HT1080 (cell line): ENCODE data around the gene GID8. TPM values are rescaled to one million over a fixed set of nuclear protein-coding genes. Genes with fewer than 3 reads are reported as not detected.

Experiments
- DNase-seq: peaks from one replicate; pipeline ENCODE4 v3.0.0-alpha.2; 2015; ENCODE audit warnings: low read depth
- total RNA-seq: library from RNA; depleted of rRNA; stranded (reverse); fragments of >200 nt; shearing (Covaris generic); gene quantifications from 2 replicates; pipeline ENCODE4 v1.2.3, GENCODE V29; 2014

GID8 gene
- total RNA-seq, 1 experiment from 2014 or later, result 29.2 TPM

DNA sequence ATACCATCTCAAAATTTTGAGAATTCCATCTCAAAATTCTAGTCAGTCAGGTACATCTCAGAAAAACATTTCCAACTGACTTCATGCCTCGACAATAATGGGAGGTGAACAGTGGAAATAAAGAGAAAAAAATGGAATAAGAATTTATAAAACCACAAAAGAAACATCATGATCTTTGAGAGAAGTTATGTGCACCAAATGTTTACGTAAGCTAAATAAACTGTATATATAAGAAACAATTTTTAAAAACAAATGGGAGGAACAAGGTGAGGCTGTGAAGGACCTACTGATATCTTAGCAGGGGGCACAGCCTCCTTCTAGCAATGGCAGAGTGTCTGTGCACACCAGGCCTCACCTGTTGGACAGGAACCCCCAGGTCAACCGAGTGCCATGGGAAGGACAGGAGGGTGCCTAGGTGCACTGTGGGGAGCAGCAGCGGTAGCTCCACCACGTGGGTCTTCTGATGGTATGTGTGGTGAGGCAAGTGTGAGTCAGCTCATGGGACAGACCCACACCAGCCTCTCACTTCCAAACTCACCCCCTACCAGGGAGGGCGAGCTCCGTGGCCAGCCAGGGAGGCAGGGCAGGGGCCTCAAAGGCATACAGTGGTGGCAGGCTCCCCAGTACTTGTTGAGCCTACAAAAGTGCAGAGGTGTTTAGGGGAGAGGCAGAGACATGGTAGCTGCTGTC is 34.9 kb upstream of the GID8 start:
- DNase-seq, result peak; percentile 70

DNA sequence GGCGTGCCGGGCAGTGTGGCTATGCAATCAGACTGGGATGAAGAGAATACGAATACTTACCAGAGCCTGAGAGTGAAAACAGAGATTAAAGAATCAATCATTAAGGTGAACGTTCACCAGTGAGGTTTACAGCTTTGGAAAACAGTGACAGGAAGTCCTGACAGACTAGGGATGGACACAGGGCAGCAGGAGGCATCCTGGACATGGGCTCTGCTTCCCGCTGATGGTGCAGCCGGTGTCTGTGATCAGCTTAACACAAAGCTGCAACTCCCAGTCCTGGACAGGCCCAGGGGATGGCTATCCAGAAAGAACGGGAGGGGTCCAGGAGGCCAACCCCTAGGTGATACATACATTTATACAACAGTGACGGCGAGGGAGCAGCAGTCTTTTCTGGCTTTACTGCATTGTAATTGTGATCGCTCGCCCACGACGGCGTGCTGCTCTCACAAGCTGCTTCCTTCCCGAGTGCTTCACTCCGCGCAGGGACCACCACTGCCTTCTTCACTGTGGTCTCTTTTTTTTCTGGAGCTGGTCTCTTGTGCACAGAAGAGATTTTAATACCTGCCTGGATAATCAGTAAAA is 32.3 kb upstream of the GID8 start:
- DNase-seq, result no peak

DNA sequence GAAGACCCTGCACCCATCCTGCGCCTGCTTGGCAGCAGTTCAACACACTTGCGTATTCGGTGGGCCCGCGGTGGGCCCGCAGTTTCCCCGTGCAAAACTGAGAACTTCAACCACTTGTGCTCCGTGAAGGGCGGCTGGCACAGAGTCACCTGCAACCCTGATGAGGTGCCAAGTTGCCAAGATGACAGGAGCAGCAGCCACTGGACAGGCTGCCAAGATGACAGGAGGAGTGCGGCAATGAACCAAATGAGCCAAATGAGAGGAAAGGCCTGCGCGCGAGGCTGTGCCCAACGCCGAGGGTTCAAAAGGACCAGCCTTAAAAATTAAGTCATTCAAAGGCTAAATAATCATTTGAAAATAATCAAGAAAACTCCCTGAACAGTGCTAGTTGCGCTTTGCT is 31.7 kb upstream of the GID8 start:
- DNase-seq, result no peak

DNA sequence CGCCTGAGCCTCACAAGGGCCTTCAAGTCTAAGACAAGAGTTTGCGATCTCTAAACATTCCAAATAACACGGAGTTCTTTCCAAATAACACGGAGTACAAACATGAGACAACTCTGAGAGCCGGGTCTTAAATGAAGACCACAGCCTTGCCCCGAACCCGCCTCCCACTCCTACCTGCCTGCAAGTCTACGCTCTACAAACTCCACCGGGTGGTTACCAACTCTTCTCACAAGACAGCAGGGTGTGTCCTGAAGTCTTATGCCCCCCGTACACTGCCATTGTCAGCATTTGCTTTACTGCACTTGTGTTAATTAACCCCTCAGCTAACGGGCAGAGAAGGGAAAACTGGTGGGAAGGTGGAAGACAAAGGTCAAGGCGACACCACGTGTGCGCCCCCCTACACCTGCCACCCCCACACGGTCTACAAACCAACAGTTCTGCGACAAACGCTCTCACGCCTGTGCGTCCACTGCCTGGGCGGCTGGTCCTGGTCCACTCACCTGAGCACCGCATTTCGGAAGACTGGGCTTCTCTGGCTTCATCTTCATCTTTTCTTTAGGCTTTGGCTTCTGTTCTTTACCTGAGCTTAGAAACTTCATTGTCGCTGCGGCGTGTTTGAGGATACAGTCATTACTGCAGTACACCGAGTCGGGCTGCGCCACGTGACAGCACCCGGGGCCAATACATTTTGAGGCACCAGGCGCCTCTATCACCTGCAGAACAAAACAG is 31.1 kb upstream of the GID8 start:
- no peak for DNase-seq

DNA sequence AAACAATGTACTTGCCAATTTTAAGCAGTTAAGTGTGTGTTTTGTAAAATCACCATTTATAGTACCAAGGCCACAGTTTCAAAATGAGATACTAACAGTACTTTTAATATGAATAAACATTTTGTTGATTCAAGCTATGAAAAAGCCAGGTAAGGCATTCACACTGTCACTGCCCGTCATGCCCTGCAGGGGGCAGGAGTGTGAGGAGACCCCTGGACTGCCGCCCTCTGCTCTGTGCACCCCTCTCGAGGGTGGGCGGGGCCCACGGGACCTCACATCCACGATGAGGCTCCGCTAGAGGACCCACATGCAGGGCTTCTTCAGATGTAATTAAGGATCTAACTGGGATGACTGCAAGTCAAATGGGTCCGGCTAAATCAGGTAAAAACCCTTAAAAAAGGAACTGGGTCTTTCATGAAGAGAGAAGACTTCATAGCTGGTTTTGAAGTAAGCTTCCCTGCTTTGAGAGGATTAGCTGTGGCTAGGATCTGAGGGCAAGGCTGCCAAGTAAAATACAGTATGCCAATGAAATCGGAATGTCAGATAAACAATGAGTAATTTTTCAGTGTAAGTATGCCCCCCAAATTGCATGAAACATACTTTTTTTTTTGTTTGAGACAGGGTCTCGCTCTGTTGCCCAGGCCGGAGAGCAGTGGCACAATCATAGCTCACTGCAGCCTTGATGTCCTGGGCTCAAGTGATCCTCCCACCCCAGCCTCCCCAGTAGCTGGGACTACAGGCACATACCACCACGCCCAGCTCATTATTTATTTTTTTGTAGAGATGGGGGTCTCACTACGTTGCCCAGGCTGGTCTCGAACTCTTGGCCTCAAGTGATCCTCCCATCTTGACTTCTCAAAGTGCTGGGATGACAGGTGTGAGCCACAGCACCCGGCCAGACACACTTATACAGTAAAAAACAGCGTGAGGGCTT is 30.3 kb upstream of the GID8 start:
- DNase-seq, result no peak

DNA sequence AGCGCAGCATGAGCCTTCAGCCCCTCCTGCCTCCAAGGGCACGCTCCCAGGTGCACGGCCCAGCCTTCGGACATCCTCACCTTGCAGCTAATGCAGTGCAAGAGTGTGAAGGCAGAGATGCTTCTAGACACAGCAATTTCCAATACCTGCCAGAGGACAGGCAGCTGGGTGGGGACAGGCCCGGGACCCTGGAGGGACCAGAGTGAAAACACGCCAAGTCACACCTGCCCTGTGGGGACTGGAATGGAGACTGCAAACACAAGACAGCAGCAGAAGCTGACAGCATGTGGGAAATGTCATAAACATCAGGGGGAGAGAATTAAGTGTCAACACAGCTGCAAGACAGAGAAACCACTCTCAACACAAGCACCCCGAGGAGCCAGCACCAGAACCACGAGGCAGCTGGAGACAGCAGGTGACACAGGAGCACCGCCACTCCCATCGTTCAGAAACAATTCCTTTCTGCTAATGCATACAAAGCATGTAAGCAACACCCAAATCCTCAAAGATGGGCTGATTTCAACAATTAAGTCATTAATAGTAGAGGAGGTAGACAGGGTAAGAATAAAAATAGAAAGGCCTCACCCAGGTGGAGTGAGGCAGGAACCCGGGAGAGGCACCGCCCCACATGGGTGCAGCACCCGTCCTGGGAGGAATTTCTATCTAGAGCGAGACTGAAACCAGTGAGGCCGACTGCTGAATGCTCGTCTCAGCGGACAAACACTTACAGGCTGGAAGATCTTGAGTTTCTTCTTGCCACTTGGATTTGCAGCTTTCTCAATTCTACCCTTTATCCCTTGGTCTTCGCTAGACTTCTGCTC is 28.8 kb upstream of the GID8 start:
- no peak for DNase-seq

DNA sequence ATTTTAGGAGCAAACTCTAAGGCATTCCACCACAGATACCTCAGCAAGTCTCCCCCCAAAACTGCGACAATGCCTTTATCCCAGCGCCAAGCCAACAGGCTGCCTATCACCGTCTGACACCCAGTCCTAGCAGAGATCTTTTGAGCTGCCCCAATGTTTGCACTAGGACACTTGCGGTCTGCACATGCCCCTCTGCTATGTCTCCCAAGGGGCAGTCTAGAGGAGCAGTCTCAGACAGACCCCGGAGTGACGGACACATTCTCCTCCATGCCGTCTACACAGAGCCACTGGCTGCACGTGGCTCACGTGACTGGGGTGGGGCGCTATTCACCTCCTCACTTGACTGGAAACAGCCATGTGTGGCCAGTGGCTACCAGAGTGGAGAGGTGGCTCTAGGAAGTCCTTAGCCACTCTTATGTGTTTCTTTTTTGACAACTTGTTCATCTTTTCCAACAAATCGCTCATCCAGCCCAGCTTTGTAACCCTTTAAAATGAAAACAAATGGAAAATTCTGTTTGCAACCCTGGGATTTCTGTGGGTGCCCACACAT is 27.7 kb upstream of the GID8 start:
- DNase-seq, result no peak

DNA sequence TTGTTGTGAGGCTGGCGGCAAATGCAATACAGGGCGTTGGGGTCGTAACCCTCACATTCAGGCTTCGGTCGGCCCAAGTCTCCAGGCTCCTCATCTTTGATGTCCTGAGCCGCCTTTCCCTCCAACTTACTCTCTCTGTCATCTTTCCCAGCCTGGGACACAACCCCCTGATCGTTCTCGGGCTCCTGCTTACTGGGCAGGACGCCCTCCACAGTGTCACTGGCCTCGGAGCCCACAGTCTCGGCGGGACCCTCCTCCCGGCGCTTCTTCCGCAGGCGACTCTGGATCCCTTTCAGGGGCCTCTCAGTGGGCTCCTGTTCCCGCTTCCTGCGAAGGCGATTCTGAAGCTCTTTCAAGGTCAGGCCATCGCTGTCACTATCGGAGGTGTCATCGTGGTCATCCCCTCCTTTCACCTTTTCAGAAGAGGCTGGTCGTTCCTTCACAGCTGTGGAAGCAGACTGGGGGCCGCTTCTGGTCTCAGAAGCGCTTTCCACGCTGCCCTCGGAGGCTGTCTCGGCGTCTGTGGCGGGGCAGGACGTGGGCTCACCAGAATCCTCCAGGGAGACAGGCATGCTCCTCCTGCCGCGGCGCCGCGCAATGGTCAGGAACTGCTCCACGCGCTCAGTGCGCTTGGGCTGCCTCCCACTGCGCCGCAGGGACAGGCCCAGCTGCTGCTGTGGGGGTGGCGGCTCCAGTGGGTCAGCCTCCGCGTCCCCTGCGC is 27.0 kb upstream of the GID8 start:
- DNase-seq, result no peak

DNA sequence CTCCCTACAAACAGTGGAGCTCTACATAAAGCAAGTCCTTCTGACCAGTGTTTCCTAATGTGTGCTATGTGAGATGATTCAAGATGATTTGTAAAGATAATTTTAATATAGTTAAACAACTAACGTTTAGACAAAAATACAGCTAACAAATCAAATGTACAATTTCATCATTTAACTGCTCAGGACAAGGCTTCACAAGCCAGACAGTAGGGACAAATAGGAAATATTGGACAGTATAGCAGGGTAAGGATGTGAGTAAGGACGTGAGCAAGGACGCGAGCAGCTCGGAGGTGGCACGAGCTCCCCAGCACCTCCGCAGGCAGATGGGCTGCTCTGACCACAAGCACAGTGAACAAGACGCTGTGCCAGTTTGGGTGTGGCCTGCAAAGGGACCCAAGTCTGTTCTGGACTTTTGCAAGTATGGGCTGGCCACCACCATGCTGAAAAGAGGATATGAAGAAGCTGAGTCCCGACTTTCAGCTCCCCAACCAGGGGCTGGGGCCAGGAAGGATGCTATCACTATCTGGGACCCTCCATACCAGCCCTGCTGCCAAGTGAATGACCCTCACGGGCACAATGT is 26.2 kb upstream of the GID8 start:
- no peak for DNase-seq

DNA sequence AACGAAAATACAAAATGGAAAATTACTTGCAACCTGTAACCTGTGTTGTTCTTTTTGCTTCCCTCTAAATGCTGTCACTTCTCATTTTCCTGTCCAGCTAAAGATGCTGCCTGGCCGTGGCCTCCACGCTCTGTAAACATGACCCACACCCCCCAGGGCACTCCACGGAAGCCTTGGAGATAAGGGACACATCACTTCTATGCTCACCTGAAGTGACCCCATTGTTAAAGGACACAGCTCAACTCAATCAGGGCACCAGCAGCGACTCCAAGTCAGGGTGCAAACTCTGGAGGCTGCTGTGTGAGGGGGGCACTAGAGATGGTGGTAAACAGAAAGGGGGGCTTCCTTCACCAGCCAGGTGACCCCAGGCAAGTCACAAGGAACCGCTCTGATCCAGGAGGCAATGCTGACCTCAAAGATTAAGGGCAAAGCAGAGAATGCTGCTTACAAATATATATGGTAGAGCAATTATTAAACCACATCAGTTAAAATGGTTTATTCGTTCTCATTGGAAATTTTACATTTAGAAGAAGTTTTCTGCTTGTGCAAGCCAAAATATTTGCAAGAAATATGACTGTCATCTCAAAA is 24.8 kb upstream of the GID8 start:
- DNase-seq, result no peak

DNA sequence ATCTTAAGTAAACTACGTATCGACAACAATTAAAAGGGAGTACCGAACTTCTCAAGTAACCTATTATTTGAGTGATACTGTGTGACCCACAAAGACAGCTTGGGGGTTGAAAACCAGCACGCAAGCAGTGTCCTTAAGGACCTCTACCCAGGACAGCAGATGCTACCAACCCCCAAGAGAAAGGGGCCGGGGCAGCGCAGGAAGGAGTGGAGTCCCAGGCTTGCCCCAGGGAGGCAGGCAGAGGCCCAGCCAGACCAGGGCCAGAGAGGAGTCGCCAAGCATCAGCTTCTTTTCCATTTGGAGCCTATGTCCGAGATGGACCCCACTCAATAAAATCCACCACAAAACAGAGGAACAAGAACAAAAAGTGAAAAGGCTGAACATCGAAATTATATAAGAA is 23.5 kb upstream of the GID8 start:
- DNase-seq, result no peak

DNA sequence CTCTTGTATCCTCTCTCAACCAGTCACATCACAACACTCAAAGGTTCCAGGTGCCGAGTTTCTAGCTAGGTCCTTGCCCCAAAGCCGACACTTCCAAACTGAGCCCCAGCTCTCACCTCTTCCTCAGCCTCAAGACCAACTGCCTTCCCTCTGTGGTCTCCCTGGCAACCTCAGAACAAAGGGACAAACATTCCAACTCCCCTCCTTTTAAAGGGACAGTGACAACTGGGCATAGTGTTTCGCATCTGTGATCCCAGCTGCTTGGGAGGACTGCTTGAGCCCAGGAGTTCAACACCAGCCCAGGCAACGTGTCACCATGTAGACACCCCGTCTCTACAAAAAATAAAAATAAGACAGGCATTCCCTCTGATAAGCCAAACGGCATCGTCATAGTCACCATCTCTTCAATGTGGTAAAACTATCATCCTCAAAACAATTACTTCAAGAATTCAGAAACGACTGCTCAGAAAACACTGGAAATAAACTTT is 22.9 kb upstream of the GID8 start:
- DNase-seq, result peak; percentile 29

DNA sequence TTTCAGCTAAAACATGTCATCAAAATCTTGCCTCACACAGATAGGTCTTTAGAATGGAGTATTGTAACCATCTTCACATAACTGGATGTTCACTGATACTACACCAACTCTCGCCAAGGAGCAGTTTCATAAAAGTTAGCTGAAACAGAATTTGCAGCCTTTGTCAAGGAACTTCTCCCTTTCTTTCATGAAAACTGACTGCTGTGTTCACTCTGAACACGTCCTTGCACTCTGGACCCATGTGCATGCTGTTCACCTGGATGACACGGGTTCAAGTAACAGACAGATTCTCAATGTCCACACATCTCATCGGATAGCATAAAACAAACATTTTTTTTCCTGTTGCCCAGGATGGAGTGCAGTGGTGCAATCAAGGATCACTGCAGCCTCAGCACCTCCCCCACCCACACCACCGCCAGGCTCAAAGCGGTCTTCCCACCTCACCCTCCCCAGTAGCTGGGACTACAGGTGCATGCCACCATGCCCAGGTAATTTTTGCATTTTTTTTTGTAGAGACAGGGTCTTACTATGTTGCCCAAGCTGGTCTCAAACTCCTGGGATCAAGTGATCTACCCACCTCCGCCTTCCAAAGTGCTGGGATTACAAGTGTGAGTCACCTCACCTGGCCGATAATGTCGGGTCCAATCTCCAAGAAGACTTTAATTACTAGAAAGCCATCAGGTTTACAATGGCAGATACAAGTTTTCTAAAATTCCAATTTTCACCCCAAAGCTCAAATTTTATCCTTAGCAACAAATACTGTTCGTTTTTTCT is 21.1 kb upstream of the GID8 start:
- DNase-seq, result no peak

DNA sequence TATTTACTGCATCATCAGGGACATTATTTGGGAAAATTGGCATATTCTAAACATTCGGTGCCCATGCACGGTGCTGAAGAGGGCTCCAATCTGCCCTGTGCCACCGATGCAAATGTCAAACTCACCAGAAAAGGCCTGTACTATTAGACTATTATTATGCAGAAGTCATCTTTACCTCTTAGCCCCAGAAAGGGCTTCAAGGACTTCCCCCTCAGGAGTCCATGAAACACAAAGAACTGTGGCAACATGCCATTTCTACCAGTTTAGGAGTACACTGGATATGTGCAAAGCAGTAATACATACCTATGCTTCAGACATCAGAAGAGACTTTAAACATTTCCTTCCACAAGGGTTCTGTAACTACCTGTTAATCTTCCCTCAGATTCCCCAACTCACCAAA is 20.2 kb upstream of the GID8 start:
- DNase-seq, result no peak

DNA sequence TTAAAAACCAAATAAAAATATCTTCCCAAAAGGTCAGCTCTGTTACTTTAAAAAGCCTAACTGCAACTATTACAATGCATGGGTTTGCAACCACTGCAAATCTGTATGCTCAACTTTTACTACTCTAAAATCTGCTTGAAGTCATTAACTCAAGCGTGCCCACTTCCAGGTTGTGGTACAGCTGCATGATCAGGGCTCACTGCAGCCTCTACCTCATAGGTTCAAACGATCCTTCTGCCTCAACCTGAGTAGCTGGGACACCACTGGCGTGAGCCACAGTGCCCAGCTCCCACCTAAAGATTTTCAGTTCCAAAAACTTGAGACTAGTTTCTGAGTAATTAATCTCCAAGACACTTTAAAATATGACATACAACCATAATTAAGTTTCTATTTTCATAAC is 19.8 kb upstream of the GID8 start:
- no peak for DNase-seq

DNA sequence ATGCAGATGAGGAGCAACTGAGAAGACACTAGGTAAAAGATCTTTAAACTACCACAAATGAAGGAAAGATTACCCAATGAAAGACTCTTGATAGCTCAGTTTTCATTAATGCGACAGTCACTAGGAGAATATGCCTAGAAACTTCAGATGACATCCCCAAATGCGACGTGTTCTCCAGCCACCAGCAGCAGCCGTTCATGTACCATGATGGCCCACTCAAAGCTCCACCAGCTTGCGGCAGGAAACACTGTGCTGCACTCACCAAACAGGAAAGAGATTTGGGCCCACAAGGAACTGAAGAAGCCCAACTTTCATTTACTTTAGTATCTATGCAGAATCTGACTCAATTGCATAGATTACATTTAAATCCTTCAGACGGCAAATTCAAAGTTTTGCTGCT is 19.1 kb upstream of the GID8 start:
- no peak for DNase-seq

DNA sequence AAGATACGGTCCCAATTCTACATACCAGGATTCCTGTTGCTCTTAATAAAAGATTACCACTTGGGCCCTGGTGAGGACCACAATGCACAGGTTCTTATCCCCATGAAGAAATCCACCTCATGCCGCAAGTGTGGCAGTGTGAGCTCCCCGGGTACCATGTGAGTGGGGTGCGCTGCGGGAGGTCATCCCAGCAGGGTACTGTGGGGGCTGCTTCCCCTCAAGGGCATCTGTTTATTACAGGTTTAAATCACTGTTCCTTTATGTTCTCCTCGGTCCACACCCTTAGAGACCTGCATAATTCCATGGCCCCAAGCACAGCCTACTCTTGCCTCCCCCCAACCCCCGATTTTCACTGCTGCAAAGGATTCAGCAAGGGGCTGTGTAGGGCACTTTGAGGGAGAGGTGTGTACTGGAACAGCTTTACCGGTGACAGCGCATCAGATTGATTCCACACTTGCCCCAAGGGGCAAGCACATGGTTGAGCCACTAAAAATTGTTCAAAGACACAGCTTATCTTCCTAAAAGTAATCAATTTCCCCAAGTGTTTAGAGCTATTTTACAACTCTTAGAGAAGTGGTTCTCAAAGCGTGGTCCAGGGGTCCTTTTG is 17.8 kb upstream of the GID8 start:
- DNase-seq, result no peak
